Frontal cortex (tissue), 4 donors: ENCODE measurements around the gene KLHDC2. TPM values are rescaled to one million over a fixed set of nuclear protein-coding genes. Genes with fewer than 3 reads are reported as not detected.
"Not testable (repeated sequence)": the region's sequence is repeated elsewhere in the genome, so short reads cannot be mapped to it uniquely, and the experiment has no call there.

Source experiments
- DNase-seq, 2 donors: peaks; one replicate each; pipeline ENCODE4 v3.0.0; 2012; ENCODE audit warnings: low spot score in 2 of 2
- FAIRE-seq: peaks from 2 replicates; lab custom pipeline; 2012; peaks lifted over from hg19 to GRCh38; lab: Jason Lieb, UNC
- total RNA-seq: library from RNA; depleted of rRNA; stranded (reverse); fragments of >200 nt; gene quantifications from one replicate; pipeline ENCODE4 v1.2.3, GENCODE V29; 2014
- donor health status: control.
- donor health status: control.
- donor health status: control.

KLHDC2 gene
- total RNA-seq, 1 donor from 2014 or later, result 137 TPM

DNA sequence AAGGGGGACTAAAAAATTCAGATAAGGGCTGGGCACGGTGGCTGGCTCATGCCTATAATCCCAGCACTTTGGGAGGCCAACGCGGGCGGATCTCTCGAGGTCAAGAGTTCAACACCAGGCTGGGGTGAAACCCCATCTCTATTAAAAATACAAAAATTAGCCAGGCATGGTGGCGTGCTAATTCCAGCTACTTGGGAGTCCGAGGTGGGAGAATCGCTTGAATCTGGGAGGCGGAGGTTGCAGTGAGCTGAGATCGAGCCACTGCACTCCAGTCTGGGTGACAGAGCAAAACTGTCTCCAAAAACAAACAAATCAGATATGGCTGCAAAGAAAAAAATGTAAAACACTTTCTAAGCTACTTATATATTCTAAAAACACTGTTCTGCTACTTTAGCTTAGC lies 3.7 kb downstream of the KLHDC2 start:
- not testable (repeated sequence) for FAIRE-seq, DNase-seq

DNA sequence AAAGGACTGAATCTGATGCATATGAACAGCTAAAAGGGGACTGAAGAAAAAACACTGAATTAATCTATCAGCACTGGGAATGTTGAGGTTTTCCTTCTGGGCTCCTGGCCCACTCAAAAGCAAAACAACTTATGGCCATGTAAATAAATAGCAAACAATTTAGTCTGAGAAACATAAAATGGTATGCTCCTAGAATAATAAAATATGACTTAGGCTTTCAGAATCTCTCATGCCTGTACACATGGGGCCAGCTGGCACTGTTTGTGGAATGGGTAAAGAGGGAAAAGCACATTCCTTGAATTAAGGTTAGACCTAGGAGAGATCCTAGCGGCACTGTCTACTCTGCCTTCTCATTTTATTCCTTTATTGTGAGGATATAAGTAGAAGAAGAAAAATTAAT lies 6.2 kb downstream of the KLHDC2 start:
- no peak for FAIRE-seq
- no peak for DNase-seq

DNA sequence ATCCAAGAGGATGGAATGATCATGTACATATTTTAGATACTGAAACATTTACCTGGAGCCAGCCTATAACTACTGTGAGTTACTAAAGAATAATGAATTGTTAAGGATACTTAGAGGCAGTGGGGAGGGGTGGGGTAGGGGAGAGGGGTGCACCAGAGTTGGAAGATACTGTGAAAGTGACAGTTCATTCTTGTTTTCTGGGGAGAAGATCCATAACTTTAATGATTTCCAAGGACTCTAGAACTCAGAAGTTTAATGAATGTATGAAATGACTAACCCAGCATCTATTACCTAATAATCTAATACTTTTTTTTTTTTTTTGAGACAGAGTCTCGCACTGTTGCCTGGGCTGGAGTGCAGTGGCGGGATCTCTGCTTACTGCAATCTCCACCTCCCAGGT lies 10.5 kb downstream of the KLHDC2 start:
- DNase-seq (no peak), FAIRE-seq (no peak)

DNA sequence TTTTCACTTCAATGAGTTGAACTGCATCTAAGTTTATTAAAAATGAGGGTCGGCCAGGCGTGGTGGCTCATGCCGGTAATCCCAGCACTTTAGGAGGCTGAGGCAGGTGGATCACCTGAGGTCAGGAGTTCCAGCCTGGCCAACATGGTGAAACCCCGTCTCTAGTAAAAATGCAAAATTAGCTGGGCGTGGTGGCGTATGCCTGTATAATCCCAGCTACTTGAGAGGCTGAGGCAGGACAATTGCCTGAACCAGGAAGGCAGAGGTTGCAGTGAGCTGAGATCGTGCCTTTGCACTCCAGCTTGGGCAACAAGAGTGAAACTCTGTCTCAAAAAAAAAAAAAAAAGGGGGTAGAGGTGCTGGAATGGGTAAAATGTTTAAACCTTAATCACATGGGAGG lies 13.1 kb downstream of the KLHDC2 start:
- not testable (repeated sequence) for FAIRE-seq, DNase-seq

DNA sequence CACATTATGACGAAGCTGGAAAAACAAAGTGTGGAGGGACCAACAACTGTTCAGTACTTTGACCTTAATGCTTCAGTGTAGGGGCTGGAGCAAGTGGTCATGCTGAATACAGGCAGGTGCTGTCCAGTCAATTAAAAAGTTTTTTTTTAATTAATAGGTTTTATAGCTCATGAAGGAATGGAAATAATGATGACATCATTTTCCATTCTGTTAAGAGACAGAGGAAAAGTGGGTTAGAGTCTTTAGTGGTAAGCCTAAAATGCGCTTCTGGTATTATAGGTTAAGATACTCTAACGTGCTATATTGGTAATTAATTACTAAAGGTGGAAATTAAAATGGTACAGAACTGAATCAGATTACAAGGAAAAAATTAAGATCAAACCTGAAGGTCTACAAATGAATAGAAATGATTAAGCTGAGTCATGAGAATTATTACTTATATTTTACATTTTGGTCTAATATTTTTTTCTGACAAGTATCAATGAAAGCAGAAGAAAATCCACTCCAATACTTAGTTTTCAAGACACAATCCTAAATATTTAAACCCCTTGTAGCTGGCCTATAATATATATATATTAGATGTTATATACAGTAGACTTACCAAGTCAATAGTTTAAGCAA lies 15.6 kb downstream of the KLHDC2 start:
- DNase-seq (no peak), FAIRE-seq (no peak)

DNA sequence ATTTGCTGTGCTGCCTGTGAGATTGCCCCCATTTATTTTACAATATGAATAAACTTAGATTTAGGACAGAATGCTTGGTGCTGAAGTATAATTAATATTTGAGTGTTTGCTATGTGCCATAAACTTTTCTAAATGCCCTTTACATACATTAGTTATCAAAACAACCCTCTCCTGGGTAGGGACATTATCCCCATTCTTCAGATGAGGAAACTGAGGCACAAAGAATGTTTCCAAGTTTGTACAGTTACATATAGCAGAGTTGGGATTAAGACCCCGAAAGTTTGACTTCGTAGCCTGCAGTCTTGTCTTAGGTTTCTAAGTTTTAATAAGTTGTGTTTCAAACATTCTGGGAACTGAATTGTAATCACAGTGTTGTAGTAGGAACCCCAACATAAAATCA lies 18.4 kb downstream of the KLHDC2 start:
- FAIRE-seq, result no peak

DNA sequence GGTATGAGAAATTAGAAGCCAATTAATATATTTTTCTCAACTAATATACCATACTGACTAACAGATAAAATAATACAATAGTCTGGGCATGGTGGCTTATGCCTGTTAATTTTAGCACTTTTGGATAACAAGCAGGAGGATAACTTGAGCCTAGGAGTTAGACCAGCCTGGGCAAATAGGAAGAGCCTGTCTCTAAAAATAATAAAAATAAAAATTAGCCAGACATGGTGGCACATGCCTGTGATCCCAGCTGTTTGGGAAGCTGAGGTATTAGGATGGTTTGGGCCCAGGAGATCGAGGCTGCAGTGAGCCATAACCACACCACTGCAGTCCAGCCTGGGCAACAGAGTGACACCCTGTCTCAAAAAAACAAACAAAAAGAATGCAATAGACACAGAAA lies 24.7 kb downstream of the KLHDC2 start:
- FAIRE-seq, result no peak
- no peak for DNase-seq

More for the DNA sequence above, 18.4 kb downstream of the KLHDC2 start:
- no peak for DNase-seq

DNA sequence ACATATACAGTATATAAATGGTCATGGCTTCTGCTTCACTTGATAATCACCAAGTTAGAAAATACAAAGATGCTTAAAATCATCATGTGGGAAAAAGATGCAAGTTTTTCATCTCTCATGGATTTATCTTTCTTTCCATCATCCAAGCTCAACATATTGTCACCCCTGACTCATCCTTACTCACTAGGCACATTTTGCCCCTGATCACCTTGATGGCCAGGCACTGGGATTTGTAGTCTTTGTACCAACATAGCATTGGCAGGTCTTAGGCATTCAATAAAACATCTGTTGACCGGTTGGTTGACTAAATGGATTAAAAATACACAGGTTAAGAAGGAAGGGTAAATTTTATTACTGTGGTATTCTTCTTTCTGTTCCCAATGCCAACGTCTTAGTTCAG lies 28.1 kb downstream of the KLHDC2 start:
- no peak for DNase-seq
- FAIRE-seq, result no peak

DNA sequence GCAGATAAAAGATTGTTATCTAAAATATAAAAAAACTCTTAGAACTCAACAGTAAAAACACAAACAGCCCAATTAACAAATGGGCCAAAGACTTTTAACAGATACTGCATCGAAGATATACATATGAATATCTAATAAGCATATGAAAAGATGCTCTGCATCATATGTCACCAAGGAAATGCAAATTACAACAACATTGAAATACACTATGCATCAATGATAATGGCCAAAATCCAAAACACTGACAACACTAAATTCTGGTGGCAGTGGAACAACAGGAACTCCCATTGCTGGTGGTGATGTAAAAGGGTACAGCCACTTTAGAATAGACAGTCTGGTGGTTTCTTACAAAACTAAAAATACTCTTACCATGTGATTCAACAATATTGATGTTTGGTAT lies 40.8 kb downstream of the KLHDC2 start:
- no peak for FAIRE-seq

DNA sequence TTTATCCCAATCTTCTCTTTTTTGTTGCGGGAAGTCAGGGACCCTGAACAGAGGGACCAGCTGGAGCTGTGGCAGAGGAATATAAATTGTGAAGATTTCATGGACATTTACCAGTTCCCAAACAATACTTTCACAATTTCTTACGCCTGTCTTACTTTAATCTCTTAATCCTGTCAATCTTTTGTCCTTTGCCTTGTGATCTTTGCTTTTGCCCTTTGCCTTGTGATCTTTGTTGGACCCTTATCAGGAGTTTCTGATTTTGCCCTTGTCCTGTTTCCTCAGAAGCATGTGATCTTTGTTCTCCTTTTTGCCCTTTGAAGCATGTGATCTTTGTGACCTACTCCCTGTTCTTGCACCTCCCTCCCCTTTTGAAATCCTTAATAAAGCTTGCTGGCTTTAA lies 48.2 kb downstream of the KLHDC2 start:
- not testable (repeated sequence) for FAIRE-seq, DNase-seq

More for the DNA sequence above, 40.8 kb downstream of the KLHDC2 start:
- no peak for DNase-seq

DNA sequence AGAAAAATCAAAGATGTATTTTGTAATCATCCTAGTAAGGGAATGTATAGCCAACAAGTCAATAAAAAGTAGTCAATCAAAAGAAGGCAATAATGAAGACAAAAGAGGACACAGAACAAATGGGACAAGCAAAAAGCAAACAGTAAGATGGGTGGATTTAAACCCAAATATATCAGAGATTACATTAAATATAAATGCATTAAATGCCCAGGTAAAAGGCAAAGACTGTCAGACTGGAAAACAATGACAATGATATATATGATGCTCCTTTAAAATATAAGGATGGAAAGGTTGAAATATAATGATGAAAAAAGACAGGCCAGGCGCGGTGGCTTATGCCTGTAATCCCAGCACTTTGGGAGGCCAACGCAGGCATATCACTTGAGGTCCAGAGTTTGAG lies 48.9 kb downstream of the KLHDC2 start:
- FAIRE-seq, result no peak
- no peak for DNase-seq

DNA sequence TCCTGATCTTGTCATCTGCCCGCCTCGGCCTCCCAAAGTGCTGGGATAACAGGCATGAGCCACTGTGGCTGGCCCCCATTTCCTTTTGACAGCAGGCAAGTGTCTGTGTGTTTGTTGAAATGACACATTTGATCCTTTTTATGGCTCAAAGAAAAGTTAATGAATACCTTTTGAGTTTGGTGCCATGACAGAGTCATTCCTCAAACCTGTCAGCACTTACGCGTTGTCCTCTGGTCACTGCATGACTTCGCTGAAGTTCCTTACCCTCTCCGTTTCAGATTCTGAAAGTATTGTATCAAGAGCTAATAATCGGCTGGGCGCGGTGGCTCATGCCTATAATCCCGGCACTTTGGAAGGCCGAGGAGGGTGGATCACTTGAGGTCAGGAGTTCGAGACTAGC lies 52.2 kb downstream of the KLHDC2 start:
- DNase-seq, result no peak
- FAIRE-seq, result no peak

DNA sequence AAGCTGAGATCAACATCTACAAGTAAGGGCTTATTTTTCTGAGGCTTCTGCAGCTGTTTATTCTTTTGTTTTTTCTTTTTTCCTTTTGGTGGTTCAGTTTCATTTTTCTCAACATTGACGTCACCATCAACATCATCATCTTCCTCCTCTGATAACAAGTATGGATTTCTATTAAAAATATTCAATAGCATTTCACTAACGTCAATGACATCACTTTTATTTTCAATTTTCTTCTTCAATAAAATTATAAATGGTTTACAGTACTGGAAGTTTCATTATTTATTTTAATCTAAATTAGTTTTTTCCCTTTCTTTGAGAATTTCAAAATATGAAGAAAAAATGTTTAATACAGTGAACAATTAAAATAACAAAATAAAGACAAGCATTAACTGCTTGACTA lies 60.7 kb downstream of the KLHDC2 start:
- peak; percentile 34 for FAIRE-seq
- no peak for DNase-seq

Other genes starting within 250 kb of the KLHDC2 start
- 2,056 TPM for gene RPS29, start 181.8 kb upstream of the KLHDC2 start, total RNA-seq
- gene LRR1, start 169.2 kb upstream of the KLHDC2 start, total RNA-seq, result 5.3 TPM
- gene RPL36AL, start 147.5 kb upstream of the KLHDC2 start, total RNA-seq, result 87.6 TPM
- 51.4 TPM for gene MGAT2, start 147.4 kb upstream of the KLHDC2 start, total RNA-seq
- gene DNAAF2, start 132.9 kb upstream of the KLHDC2 start, total RNA-seq, result 22.0 TPM
- gene POLE2, start 79.9 kb upstream of the KLHDC2 start, total RNA-seq, result 5.3 TPM
- gene KLHDC1, start 75.0 kb upstream of the KLHDC2 start, total RNA-seq, result 27.3 TPM
- 132 TPM for gene NEMF, start 84.6 kb downstream of the KLHDC2 start, total RNA-seq
- gene ARF6, start 124.9 kb downstream of the KLHDC2 start, total RNA-seq, result 59.1 TPM